Measurements from ENCODE around the gene CFTR. TPM values are rescaled to one million over a fixed set of nuclear protein-coding genes. Genes with fewer than 3 reads are reported as not detected.

CFTR gene
- total and polyA plus RNA-seq, 2 donors from 2014 or later: 2.5 to 12.8 TPM

DNA sequence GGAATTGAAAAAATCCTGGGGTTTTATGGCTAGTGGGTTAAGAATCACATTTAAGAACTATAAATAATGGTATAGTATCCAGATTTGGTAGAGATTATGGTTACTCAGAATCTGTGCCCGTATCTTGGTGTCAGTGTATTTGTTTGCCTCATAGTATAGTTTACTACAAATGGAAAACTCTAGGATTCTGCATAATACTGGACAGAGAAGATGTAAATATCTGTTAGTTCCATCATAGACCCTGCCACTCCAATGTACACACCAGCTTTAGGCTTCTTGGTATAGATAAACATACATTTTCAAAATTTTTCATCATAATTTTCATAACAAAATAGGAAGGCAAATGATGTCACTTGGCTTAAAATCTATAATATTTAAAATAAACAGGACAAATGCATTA is 108.1 kb downstream of the CFTR start:
- no peak overlapping the region for H3K27ac ChIP-seq (ENCODE audit: low read depth in 2 of 2, low read length in 2 of 2)
- H3K4me3 ChIP-seq (ENCODE audit: low read length in 3 of 3): no peak overlapping the region
- no peak overlapping the region for H3K9ac ChIP-seq (ENCODE audit: low read length in 3 of 3)
- no peaks in the 10 kb centered on the region for H3K9me3 ChIP-seq (ENCODE audit: control insufficient read depth in 2 of 3, insufficient read depth in 1 of 3, low read length in 3 of 3)
- no peaks in the 10 kb centered on the region for H3K36me3 ChIP-seq (ENCODE audit: control insufficient read depth in 2 of 3, insufficient read depth in 3 of 3, low read length in 3 of 3)
- intact Hi-C loops (cut with DNase I): no loop called here
- H3K4me1 ChIP-seq (ENCODE audit: control insufficient read depth in 2 of 3, insufficient read depth in 2 of 3, low read depth in 1 of 3, low read length in 3 of 3): no peaks in the 10 kb centered on the region
- FAIRE-seq (no peak), DNase-seq (no peak)
- H3K27me3 ChIP-seq (ENCODE audit: control insufficient read depth, insufficient read depth, low read length): no peaks in the 10 kb centered on the region
- TF ChIP-seq CTCF (IDR thresholded peaks at IDR 0.05; ENCODE audit: borderline replicate concordance, extremely low read depth, insufficient read depth): no peak

DNA sequence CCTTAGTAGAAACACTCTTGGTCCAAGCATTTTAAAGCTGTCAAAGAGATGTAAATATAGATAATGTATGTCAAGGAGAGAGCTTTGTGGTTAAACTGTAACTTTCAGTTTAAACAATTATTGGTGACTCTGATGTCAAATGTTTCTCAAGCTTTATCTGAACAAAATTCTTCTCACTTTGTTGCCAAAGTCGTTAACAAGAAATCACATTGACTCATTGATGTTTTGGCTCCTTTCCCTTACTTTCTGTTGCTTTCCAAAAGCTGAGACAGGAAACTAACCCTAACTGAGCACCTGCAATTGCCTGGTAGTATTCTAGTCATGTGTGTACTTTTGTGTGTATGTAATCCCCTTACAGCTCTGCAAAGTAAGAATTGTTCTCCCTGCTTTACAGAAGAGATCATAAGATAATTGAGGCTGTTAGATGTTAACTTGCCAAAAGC is 108.5 kb downstream of the CFTR start:
- Histone ChIP-seq H3K4me3 (ENCODE audit: low read length in 3 of 3) (no peak overlapping the region), H3K4me1 (ENCODE audit: control insufficient read depth in 2 of 3, insufficient read depth in 2 of 3, low read depth in 1 of 3, low read length in 3 of 3) (no peaks in the 10 kb centered on the region), H3K9ac (ENCODE audit: low read length in 3 of 3) (no peak overlapping the region), H3K36me3 (ENCODE audit: control insufficient read depth in 2 of 3, insufficient read depth in 3 of 3, low read length in 3 of 3) (no peaks in the 10 kb centered on the region), H3K27me3 (ENCODE audit: control insufficient read depth, insufficient read depth, low read length) (no peaks in the 10 kb centered on the region), H3K9me3 (ENCODE audit: control insufficient read depth in 2 of 3, insufficient read depth in 1 of 3, low read length in 3 of 3) (no peaks in the 10 kb centered on the region), H3K27ac (ENCODE audit: low read depth in 2 of 2, low read length in 2 of 2) (no peak overlapping the region)
- intact Hi-C loops (cut with DNase I): no loop called here
- TF ChIP-seq CTCF (IDR thresholded peaks at IDR 0.05; ENCODE audit: borderline replicate concordance, extremely low read depth, insufficient read depth): no peak
- DNase-seq: no peak
- no peak for FAIRE-seq

- H3K27ac ChIP-seq (ENCODE audit: low read depth in 2 of 2, low read length in 2 of 2): no peak overlapping the region
- H3K36me3 ChIP-seq (ENCODE audit: control insufficient read depth in 2 of 3, insufficient read depth in 3 of 3, low read length in 3 of 3): no peaks in the 10 kb centered on the region
- no peaks in the 10 kb centered on the region for H3K27me3 ChIP-seq (ENCODE audit: control insufficient read depth, insufficient read depth, low read length)
- no peak for TF ChIP-seq CTCF (IDR thresholded peaks at IDR 0.05; ENCODE audit: borderline replicate concordance, extremely low read depth, insufficient read depth)
- intact Hi-C loops (cut with DNase I): no loop called here
- H3K9ac ChIP-seq (ENCODE audit: low read length in 3 of 3): no peak overlapping the region
- H3K4me1 ChIP-seq (ENCODE audit: control insufficient read depth in 2 of 3, insufficient read depth in 2 of 3, low read depth in 1 of 3, low read length in 3 of 3): no peaks in the 10 kb centered on the region
- H3K4me3 ChIP-seq (ENCODE audit: low read length in 3 of 3): no peak overlapping the region
- no peaks in the 10 kb centered on the region for H3K9me3 ChIP-seq (ENCODE audit: control insufficient read depth in 2 of 3, insufficient read depth in 1 of 3, low read length in 3 of 3)
- DNase-seq (no peak), FAIRE-seq (no peak)
Measured at GRCh38 chr7:117590191-117590590, 110.4 kb downstream of the CFTR start.

- DNase-seq: peak in 4 of 5 donors; percentile 7 to 28 (median 8)
- intact Hi-C loops (cut with DNase I): no loop called here
- Histone ChIP-seq H3K36me3 (ENCODE audit: control insufficient read depth in 2 of 3, insufficient read depth in 3 of 3, low read length in 3 of 3) (no peaks in the 10 kb centered on the region), H3K4me3 (ENCODE audit: low read length in 3 of 3) (no peak overlapping the region), H3K9me3 (ENCODE audit: control insufficient read depth in 2 of 3, insufficient read depth in 1 of 3, low read length in 3 of 3) (no peaks in the 10 kb centered on the region), H3K27me3 (ENCODE audit: control insufficient read depth, insufficient read depth, low read length) (no peaks in the 10 kb centered on the region), H3K4me1 (ENCODE audit: control insufficient read depth in 2 of 3, insufficient read depth in 2 of 3, low read depth in 1 of 3, low read length in 3 of 3) (no peaks in the 10 kb centered on the region), H3K27ac (ENCODE audit: low read depth in 2 of 2, low read length in 2 of 2) (no peak overlapping the region), H3K9ac (ENCODE audit: low read length in 3 of 3) (no peak overlapping the region)
- no peak for FAIRE-seq
- TF ChIP-seq CTCF (IDR thresholded peaks at IDR 0.05; ENCODE audit: borderline replicate concordance, extremely low read depth, insufficient read depth): no peak
Measured at GRCh38 chr7:117592011-117592635, 112.3 kb downstream of the CFTR start.

Measured in kidney (tissue), 14 donors.